ENCODE data around the gene SVIL.
"Not testable (repeated sequence)": the region's sequence is repeated elsewhere in the genome, so short reads cannot be mapped to it uniquely, and the experiment has no call there.

The SVIL gene

DNA sequence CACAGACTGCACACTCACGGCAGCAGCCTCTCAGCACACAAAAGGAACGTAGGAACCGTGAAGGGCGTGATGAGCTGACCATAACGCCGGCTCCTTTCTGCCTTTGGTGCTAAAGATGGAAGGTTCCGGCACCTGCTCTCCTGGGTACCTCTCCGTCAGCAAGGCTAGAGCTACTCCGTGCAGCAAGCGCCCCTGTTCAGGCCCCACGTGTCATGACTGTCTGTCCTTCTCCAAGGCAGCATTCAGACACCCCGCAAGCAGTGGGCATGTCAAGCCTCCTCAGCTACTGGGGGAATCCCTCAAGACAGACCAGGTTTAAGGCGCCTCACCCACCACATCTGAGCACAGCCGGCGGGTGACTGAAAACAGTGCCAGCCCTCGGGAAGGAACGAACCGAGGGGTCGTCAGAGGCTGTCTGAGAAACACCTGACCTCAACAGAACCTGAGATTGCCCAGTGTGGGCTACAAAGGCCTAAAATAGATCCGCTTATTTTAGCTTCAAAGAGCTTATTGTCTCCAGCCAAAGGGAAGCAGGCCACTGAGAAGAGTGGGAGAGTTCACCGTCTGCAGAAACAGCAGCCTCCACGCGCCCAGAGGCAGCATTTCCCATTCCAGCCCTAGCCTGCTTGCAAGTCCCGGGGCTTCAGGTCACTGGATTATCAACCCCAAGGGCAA lies 124.2 kb downstream of the SVIL start:
- DNase-seq = not testable (repeated sequence)

DNA sequence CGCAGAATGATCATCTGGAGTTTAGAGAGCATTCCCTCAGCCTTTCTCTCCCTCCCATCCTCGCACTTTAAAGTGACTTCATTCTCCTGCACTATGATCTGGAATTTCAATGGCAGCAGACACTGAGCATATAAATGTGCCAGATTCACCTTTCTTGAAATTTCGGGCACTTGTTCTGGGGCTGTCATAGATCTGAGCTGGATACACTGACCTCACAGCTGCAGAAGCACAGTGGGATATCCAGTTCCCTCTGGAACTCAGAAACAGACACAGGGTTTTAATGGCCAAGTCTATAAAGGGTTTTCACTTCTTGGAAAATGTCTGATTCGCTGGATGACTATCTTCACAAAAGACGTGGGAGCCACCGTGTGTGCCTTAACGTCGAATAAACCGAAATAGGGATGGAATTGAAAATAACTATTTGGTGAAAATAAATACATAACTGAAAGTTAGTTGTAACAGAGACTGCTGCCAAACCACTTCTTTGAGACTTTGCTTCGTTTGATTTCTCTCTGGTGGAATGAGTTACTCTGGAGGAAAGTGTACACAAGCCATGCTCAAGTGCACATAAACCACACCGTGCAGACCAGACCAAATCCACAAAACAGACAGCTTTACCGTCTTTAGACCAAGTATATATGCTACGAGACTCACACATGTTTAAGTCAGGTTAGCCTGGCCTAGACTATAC lies 126.1 kb downstream of the SVIL start:
- no peak for DNase-seq

DNA sequence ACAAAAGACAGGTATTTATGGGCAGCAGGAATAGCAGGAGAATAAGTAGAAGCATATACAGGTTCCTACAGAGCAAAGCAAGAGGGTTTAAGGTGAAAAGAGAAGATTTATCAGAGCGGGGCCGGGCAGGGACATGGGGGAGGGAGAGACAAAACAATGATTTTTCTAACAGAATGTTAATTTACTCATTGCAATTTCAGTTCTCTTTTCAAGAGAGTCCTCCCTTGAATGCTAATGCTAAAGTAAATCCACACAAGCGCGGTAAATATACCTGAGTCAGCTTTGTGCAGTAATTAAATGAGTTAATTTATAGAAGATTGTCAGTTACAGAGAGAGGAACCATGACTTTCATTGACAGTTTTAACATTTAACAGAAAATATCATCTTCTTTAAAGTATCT lies 127.0 kb downstream of the SVIL start:
- DNase-seq = not testable (repeated sequence)

DNA sequence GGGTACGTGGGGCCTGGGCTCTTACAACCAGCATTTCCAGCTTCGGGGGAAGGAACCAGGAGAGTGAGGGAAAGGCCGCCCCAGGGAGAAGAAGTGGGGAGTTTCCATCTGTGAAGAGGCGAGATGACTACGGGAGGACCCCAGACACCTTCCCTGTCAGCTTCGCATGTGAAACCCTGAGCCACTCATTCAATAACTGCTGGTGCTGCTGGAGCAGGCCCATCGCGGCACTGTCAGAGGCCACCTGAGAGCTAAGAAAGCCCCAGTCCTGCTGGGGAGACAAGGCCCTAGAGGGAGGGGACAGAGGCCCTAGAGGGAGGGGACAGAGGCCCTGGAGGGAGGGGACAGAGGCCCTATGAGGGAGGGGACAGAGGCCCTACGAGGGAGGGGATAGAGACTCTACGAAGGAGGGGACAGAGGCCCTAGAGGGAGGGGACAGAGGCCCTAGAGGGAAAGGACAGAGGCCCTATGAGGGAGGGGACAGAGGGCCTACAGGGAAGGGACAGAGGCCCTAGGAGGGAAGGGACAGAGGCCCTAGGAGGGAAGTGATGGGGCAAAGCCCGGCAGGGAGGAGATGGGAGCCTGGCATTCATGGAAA lies 128.3 kb downstream of the SVIL start:
- not testable (repeated sequence) for DNase-seq

DNA sequence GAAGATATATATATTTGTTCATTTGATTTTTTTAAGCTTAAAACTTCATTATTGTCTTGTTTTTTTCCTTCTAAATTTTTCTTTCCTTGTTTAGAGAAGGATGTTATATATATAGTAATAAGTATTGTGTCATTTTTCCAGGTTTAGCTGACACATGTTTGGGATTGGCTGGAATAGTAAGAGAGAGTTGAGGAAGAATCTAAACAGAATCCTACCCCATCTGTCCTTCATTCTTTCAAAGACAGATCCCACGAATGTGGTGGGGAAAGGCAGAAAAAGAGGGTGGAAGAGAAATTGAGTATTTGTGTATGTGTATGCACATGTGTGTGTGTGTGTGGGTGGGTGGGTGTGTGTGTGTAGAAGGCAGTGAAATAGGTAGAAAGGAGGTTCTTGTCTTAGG lies 132.4 kb downstream of the SVIL start:
- no peak for DNase-seq

DNA sequence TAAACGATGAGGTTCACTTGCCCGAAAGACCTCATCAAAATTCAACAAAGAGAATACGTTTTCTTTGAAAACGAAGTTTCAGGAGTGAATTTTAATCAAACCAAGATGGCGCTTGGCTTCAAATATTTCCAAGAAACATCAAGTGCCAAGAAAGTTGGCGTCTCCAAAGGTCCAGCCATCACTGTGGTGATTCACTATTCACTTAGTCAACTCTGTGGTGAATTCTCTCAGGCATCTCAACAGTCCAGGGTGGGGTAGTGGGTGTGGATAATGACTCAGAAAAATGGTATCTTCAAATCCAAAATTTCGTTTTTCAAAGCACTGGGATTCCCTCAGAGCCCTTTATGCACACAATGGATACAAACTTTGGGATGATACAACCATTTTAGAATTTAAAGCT lies 133.1 kb downstream of the SVIL start:
- no peak for DNase-seq

DNA sequence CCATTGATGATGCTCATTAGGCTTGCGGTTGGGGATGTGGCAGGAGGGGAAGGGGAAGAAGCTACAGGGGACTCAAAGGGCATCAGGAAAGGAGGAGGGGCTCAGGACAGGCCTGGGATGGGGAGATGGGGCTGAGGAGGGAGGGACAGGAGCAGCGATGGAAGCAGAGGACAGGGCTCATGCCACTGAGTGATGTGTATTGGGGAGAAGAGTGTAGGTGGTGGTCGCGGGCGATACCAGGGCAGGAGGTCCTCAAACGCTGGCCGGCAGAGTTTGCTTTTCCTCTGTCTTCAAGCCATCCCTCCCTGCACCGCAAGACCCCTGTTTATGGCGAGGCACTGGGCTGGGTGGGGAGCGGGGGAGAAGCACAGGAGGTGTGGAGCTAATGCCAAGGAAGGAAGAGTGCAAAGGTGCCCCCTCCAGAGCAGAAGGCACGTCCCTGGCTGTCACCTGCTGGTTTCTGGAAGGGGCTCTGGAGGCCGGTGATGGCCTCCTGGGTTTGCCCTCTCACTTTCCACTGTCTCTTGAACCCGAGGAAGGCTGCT lies 134.7 kb downstream of the SVIL start:
- DNase-seq = no peak

DNA sequence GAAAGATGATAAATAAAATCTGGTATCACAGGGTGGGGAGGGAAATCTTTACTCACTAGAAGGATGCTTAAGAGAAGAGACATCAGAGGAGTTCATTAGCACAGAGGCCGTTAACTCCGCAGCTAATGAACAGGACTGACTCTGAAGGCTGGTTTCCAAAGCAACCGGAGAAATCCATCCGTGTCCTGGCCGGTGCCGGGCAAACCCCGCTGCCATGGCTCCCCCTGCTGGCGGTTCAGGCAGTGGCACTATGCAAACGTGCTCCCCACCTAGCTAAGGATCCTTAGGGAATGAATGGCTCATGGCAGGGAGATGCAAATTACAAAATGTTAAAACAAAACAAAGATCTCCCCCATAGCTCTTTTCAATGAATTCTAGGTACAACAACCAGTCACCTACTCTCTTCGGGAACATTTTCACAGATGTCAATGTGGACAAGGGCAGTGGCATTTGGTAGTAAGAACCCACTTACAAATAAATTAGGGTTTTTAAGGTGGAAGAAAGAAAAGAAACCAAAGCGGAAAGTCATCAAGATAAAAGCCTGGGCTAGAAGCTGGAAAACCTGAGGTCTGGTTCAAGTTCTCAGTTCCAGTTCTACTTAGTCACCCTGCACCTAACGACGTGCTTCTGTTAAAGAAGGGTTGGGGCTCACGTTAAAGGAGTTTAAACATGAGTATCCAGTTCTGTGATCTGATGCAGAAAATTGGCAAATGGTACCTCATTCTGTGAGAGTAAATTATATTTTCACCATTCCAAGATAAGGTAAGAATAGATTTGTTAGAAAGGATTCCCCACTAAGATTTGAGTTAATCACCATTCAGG lies 138.2 kb downstream of the SVIL start:
- peak; percentile 79 for DNase-seq

DNA sequence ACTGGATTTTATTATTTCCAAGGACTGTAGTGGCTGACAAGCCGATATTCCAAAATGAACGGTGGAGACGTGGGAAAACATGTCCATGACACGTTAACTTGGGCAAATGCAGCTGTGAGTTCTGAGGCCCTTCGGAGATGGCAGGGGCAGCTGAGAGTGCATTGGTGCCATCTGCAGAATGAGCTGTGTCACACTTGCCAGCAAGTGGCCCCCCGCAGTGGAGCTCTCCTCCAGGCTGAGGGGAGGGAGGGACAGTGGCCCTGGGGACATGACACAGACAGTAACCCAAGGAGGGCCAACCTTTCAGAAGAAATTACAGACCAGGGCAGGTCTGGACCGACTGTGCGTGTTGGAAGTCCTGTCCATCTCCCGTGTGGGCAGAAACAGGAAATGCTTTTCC lies 139.4 kb downstream of the SVIL start:
- no peak for DNase-seq

DNA sequence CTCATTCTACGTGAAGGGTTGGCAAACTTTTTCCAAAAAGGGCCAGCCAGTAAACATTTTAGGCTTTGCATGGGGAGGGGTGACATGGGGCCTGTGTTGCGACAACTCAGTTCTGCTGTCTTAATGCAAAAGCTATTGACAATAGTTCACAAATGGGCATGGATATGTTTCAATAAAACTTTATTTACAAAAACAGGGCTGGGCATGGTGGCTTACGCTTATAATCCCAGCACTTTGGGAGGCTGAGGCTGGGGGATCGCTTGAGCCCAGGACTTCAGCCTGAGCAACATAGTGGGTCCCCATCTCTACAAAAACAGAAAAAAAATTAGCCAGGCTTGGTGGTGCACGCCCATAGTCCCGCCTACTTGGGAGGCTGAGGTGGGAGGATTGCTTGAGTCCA lies 141.1 kb downstream of the SVIL start:
- DNase-seq = no peak

DNA sequence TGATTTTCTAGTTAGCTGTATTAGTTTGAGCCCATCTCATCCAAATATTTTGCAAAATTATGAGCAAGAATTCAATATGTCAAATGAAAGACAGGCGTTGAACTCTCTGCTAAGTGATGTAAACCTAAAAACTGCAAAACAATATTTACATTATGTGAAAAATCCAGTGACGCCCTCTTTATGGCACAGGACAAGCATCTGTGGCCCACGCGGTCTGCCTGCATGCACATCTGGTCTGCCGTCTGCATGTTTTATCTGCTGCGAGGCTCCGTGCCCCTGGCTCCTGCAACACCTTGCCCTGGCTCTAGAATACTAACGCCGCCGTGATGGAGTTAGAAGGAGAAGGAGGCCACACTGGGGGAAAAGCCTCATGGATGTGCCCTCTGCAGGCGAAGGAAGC lies 142.0 kb downstream of the SVIL start:
- DNase-seq = no peak

DNA sequence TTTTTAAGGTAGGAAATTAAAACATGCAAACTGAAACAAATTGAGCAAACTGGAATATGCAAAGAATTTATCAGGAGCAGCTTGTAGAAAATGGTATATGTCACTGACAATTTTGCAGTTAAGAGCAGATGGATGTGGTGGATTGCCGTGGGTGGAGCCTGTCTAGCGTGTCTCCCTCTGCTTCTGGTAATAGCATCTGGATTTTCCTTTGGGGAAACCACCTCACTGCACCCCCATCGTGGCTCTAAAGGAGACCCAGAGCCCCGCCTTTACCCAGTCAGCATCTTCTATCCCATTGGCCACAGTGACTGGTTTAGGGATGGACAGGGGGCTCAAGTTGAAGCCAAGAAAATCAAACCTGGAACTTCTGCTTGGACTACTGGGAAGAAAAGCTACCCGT lies 142.9 kb downstream of the SVIL start:
- no peak for DNase-seq

DNA sequence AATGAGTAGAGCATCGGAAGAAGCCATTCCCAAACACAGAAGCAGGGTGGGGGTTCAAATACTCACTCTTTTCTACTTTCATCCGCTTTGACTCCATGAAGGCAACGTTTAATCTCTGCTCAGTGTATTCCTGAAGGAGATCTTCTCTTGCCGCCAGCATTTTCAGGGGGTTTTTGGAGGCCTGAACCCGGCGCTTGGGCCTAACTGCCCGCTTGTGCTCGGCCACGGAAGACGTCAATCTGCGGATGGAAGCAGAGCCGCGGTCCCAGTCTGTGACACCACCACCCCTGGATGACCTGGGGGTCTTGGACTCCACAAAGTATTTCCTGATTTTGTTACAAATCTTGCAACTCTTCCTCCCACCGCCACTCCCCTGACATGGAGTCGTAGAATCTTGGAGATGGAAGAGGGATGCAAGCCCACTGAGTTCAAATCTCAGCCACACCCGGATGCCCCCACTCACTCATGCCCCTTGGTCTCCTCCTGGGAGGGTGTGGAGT lies 143.9 kb downstream of the SVIL start:
- DNase-seq = not testable (repeated sequence)

DNA sequence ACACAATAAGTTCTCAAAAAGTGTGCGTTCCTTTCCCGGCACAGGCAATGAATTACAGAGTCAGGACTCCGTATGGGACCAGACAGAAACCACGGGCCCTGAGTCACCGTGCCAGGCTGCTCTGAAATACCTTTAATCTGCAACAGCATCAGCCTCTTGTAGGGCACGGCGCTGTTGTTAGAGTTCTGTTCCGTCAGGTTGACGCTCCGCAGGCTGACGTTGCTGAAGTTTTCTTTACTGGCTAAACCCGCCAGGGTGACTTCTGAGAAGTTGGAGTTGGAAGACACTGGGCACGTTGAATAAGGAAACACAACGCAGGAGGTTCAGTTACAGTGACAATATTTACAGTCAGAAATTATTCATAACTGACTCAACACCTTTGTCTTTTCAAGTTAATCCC lies 146.3 kb downstream of the SVIL start:
- not testable (repeated sequence) for DNase-seq

DNA sequence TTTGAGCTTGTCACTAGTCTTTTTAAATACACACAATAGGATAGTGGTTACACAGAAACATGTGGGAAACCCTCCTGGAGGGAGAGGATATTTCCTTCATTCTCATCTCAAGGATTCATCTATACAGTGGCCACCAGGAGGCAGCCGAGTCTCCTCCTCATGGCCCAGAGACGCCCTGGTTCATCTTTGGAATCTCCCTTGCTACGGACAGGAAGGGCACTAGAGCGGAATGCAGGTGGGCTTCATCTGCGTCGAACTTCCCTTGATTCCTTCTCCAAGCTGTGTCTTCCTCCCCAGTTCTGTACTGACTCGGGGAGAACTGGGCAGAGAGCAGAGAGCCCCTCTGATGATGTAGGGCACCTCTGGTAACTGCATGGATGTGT lies 146.9 kb downstream of the SVIL start:
- DNase-seq = not testable (repeated sequence)

DNA sequence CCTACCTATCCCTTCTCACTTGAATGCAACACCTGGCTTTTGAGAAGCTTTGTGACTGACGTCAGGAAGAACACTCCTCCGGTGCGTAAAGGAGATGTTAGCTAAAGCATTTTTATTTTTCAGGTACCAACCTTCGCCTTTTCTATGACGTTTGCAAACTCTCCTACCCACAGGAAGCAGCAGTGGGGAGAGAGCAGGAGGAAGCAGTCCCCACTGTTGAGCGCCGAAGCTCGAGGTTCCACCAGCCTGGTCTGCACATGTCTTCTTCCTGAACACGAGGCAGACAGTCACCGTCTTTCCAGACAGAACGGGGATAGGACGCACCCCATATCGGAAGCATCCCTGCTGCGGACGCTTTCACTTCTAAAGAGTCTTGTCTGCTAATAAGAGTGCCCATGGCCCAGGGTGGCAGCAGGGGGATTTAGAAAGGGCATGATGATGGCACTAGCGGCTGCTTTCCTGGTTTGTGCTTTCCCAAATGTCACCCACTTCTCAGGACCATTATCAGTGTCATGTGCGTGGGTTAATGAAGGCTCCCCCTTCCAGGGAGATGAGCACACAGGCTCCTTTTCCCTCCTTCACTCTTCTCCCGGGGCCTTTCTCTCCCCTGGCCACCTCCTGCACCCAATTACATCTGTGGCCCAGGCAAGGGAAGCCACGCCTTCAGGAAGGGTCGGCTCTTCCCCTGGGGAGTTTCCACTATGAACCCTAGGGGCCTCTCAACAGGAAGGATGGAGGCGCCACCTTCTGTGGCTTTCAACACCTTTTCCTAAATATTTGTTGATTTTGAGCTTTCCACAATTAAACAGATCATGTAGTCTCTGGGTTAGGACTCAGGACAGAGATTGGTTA lies 147.5 kb downstream of the SVIL start:
- not testable (repeated sequence) for DNase-seq

DNA sequence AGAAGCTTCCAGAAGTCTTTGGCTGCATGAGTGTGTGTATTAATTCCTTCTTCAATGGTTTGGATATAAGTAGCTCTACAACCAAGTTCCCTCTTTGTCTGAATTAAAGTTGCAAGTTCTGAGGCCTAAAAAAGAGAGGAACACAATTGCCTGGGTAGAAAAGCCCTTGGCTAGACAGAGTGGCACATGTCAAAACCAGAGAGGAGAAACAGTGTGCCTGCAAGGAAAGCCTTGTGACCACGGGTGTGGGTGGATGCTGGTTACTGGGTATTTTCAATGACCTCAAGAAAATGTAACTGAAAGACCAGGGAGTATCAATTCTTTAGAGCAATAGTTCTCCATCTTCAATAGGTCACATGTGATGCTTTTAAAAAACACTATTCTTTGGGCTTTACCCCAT lies 148.3 kb downstream of the SVIL start:
- DNase-seq = peak; percentile 49

DNA sequence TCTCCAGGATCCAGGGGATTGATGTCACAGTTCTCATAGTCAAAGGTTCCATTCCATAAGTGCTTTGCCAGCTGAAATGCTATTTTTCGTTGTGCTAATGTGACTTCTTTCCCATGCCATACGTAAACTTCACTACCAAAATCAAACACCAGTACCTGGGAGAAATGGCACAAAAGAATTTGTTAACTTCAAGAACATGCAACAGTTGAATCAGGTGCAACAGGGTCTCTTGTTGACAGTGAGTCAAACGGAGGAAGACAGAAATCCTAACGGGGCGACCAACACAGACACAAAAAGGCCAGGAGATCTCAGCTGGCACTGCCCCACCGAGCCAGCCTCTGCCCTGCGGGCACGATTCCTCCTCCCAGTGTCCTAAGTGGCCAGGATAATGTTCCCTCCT lies 150.1 kb downstream of the SVIL start:
- DNase-seq = not testable (repeated sequence)

DNA sequence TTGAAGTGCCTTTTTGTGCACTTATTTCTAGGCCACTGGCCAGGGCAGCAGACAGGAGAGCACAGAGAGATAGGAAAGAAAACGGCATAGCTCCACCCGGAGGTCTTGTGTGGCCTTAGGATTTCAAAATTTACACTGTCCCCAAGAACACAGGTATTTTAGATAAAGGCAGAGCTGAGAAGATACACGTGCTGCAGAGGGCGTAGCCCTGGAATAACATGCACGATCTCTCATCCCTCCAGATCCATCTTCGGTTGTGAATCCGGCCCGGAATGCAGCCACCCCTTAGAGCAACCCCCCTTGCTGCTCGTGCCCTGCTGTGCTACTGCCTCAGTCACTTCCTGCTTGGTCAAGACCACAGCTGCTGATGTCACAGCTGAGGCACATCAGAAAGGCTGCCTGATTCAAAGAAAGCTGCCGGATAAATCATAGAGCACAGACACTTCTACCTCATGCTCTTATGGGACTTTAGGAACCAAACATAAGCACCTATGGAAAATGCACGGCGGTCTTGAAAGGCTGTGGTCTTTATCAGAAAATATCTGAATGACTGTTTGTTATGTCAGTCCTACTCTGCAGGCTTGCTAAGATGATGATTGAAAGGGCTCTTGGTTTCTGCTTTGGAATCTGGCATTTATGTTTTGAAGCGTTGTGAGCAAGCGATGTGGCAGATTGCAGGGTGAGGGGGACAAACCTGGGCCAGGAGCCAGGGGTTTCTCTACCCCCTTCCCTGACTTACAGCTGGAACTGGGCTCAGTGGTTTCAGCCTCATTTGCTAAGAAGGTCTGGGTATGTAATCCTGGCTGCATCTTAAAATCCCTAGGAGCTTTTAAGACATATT lies 152.0 kb downstream of the SVIL start:
- DNase-seq = peak; percentile 38

DNA sequence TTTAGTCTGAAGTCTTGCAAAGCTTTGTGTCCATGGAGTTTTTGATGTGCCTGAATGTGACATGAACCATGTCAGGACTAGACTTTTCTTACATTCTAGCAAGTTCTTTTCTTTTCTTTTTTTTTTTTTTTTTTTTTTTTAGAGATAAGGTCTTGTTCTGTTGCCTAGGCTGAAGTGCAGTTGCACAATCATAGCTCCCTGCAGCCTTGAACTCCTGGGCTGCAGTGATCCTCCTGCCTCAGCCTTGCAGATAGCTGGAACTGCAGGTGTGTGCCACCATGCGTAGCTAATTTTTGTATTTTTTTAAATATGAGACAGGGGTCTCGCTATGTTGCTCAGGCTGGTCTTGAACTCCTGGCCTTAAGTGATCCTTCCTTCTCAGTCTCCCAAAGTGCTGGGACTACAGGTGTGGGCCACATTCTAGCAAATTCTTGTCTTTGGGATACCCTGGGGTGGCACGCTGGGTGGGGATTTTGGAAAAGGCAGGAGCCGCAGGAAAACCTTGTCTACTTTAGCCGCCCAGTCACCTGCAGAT lies 152.8 kb downstream of the SVIL start:
- DNase-seq = no peak

Measured in stimulated activated CD4-positive, alpha-beta T cell treated with anti-CD3 and anti-CD28 coated beads, Interleukin-15, amount 100 ng/mL, for 24 hours (primary cell).